ENCODE results near the gene VPS37B.
A peak's percentile ranks its signal among the peaks of the same experiment; 100 is the strongest.
"Not testable (repeated sequence)": the region's sequence is repeated elsewhere in the genome, so short reads cannot be mapped to it uniquely, and the experiment has no call there.

Gene VPS37B

DNA sequence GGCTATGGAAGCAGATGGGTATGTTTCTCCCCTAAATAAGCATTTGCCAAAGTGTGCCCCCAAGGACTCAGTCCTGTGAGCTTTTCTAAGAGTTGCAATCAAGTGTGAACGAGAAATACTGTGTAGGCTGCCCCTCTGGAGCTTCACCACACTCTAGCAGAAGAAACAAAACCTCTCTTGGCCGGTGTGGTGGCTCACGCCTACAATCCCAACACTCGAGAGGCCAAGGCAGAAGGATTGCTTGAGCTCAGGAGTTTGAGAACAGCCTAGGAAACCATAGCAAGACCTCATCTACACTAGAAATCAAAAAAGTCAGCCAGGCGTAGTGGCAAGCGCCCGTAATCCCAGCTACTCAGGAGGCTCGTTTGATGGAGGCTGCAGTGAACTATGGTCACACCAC lies 9.8 kb downstream of the VPS37B start:
- peak; percentile 55 for FAIRE-seq
- DNase-seq (ENCODE audit: insufficient read length, low spot score) = no peak

DNA sequence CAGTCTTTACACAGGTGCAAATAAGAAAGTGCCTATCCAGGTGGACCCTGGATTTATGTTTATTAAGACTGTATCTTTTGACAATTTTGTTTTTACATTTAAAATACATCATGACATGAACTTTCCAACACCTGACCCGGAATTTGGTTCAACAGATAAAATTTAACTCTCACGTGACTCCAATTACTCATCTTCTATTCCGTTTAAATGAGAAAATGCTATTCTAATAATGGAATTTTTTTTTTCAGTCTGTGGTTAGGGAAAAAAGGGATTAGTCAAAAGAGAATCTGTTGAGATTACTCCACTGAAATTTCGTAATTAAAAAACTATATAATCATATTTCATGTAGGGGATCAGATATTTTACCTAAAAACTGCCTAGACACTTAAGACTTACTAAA lies 11.1 kb downstream of the VPS37B start:
- DNase-seq (ENCODE audit: insufficient read length, low spot score) = no peak
- FAIRE-seq = no peak

DNA sequence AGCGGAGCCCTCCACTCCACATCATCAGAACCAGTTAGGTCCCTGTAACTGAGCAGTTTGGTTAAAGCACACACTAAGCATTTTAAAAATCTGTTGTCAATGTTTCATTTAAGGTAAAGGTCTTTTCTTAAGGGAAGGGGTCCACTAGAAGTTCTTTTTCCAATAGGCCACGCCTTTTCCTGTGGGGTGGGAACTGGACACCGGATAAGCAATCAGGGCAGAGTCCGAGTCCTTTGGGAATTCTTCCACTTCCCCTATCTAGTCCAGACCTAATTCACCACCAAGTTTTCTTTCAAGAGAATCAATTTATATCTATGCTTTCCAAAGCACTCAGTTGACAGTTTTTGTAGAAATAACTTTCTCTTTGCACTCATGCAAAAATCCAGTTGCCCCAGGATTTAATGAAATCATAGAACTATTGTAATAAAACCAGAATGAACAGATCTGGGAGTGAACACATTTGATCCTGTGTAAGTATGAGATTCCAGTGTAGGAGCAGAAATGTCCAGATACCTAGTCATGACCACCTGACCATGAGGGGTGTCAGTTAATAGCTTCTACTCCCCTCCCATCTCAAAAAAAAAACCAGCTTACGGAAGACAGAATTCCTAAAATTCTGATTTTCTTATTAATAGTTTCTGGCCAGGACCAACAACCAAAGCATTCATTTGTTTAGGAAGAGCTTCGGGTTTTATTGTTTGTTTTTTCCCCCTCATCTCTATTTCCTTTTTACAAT lies 11.7 kb downstream of the VPS37B start:
- DNase-seq (ENCODE audit: insufficient read length, low spot score) (no peak), FAIRE-seq (no peak)

DNA sequence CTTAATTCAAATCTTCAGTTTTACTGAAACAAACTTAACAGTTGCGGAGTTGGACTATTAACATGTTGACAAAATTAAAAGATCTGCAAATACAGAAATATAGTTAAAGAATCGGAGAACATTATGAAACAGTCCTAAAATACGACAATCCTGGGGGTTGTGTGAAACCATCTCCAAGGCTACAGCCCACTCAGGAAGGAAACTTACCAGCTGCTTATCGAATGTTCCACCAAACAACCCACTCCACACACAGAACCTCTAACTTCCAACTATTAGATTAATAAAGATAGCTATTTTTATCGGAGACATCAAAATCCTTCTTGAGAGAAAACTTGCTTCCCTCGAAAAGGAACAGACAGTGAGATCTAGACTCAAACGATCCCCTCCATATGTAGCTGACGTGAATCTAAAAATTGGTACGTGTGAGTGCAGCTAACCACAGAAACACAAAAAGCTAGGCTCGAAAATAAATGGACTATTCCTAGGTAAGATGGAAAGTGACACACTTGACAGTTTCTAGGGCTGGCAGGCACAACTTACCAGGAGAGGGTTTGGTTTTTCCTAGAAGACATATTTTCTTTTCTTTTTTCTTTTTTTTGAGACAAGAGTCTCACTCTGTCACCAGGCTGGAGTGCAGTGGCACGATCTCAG lies 12.9 kb downstream of the VPS37B start:
- FAIRE-seq (peak; percentile 33), DNase-seq (ENCODE audit: insufficient read length, low spot score) (no peak)

DNA sequence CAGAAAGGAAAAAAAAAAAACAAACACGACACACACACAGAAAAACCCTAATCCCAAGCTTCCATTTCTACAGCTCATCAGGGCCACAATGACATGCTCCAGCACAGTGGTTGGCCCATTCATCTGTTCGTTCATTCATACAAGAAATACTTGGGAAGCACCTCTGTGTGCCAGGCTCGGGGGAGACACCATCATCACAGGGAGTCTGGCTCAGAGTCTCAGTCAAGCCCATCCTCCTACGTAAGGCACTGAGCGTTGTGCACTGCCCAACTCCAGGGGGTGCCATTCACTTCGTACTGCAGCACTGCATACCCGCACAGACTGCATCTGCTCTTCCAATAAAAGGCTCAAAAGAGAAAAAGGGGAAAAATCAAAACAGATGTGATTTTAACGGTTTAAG lies 15.3 kb downstream of the VPS37B start:
- FAIRE-seq = no peak

DNA sequence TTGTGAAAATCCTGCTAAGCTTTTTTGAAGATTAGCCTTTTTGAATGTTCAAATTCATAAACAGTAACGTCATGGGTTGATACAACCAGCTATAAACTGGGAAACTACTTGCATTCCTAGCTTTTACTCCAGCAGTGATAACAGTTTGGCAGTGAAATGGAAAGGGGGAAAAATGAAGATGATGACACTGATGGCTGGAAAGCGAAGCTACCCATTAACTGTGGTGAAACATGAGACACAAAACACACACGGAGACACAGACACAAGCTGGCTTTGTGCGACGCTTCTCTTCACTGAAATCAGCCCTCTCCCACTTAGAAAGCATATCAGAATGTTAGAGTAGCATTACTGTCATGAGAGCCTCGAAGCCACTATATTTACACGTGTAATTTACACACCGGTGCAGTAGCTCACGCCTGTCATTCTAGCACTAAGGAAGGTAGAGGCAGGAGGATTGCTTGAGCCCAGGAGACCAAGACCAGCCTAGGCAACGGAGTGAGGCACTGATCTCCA lies 15.7 kb downstream of the VPS37B start:
- no peak for FAIRE-seq

More for the DNA sequence above, 15.3 kb downstream of the VPS37B start:
- no peak for DNase-seq (ENCODE audit: insufficient read length, low spot score)

DNA sequence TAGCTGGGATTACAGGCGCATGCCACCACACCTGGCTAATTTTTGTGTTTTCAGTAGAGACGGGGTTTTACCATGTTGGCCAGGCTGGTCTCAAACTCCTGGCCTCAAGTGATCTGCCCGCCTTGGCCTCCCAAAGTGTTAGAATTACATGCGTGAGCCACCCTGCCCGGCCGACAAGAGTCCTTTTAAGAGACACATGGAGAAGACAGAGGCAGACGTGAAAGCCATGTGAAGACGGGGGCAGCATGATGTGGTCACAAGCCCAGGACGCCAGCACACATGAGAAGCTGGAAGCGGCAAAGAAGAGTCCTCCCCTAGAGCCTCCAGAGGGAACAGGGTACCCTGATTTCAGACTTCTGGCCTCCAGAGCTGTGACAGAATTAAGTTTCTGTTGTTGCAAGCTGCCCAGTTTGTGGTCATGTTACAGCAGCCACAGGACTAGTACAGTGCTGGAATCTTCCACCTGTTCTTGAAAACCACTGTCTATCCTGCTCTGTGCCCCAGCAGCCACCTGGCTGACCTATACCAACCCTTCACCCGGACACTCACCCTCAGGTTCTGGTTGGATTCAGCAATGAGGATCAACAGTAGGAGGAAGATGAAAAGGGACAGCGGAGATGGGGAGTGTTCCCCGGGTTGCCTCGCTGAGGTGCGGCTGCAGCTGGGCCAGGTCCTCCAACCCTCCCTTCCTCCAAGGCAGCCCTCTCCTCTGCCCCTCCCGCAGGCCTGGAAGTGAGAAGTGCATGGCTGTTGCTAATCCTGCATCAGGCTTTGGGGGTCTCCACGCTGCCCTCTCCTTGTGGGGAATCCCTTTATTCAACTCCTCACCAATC lies 16.9 kb downstream of the VPS37B start:
- DNase-seq (ENCODE audit: insufficient read length, low spot score) = no peak
- no peak for FAIRE-seq

More for the DNA sequence above, 15.7 kb downstream of the VPS37B start:
- DNase-seq (ENCODE audit: insufficient read length, low spot score) = no peak

DNA sequence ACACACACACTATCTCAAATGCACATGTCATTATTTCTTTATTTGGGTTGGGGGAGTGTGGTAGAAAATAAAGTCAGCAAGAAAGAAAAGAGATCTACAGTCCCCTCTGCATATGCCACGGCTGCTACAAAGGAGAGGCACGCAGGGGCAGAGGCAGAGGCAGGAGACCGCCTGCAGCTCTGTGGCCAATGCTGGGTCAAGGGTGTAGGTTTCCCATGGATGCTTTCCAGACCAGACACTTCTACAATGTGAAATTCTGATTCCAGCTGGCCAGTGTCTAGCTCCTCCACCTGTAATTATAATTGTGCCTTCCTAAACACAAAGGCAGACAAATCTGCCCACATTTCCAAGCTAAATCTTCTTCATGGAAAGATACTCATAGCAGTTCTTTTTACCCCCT lies 19.2 kb downstream of the VPS37B start:
- DNase-seq (ENCODE audit: insufficient read length, low spot score) (no peak), FAIRE-seq (no peak)

DNA sequence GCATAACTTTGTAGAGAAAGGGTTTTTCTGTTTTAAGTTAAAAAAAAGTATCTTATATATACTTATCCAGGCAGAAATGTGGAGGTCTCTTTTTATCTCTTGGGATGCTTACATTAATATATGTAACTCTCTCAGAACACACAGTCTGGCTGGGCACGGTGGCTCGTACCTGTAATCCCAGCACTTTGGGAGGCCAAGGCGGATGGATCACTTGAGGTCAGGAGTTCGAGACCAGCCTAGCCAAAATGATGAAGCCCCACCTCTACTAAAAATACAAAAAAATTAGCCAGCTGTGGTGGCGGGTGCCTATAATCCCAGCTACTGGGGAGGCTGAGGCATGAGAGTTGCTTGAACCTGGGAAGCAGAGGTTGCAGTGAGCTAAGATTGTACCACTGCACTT lies 19.6 kb downstream of the VPS37B start:
- FAIRE-seq; DNase-seq (ENCODE audit: insufficient read length, low spot score): not testable (repeated sequence)

DNA sequence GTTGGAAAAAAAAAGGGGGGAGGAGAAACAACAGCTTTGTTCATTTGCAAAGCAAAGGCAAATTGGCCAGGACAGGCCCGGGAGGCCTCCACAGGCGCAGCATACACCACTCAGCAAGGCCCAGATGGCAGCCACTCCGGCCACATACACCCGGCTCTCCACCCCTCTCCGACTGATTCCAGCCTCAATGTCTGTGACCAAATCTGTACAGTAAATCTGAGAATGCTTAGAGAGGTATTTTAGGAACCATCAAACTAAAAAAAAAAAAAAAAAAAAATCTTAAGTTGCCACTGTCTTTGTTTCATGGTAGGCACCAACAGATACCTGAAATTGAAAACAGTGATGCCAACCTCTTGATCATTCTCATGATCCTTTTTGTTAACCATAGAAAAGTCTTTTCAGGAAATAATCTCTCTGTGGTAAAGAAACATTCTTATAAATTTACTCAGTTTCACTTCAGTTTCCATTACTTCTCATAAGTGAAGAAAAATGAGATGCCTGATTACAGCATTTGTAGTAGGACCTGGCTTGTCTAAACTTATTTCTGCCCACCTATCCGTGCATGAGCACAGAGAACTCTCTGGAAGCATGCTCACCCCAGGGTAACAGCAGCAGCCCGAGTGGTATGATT lies 20.2 kb downstream of the VPS37B start:
- no peak for DNase-seq (ENCODE audit: insufficient read length, low spot score)
- peak; percentile 86 for FAIRE-seq

DNA sequence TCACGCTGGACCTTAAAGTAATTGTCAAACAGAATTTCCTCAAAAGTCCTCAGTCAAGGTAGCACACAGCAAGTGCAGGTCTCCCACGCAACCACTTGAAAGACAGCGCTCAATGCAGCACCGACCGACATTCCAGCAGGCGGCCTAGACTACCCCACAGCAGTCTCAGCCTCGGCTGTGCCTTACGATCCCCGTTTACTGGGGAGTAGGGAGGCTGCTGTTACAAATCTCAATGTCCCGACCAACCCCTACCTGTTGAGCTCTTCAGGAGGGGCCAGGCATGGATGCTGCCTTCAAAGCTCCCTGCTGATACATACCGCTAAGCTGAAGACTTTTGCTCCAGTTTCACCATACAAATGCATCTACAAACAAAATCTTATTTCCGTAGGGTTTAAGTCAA lies 21.8 kb downstream of the VPS37B start:
- FAIRE-seq (no peak), DNase-seq (ENCODE audit: insufficient read length, low spot score) (no peak)

DNA sequence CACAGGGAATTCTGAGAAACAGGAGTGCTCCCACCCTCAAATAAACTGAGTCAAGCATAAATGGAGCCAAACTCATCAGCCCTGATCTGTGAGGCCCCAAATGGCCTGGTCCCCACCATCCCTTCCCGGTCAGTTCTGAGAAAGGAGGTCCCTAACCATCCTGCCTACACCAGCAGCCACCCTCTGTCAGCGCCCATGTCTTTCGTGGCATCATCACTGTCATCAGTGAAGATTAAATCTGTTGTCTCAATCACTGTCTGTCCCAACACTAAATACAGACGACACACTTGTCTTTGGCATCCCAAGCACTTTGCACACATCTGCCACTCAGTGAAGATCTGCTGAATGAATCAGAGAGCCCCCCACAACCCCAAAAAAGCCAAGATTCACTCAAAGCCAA lies 22.4 kb downstream of the VPS37B start:
- no peak for FAIRE-seq

DNA sequence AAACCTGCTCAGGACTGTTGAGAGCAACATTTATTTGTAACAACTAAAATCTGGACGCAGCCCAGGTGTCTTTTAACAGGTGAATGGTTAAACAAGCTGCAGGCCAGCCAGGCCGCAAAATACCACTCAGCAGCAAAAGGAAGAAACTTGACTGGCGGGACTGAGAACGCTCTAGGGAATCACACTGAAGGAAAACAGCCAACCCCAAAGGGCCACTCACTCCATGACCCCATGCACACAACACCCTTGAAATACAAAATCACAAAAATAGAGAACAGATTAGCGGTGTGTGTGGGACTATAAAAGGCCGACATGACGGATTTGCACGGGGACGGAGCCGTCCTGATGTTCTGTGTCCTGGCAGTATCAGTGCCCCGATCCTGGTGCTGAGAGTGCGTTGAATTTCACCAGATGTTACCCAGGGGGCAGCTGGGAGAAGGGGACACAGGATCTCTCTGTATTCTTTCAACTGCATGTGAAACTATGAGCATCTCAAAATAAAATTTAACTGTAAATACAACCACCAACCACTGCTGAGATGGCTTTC lies 23.0 kb downstream of the VPS37B start:
- DNase-seq (ENCODE audit: insufficient read length, low spot score) (no peak), FAIRE-seq (no peak)

More for the DNA sequence above, 22.4 kb downstream of the VPS37B start:
- no peak for DNase-seq (ENCODE audit: insufficient read length, low spot score)

DNA sequence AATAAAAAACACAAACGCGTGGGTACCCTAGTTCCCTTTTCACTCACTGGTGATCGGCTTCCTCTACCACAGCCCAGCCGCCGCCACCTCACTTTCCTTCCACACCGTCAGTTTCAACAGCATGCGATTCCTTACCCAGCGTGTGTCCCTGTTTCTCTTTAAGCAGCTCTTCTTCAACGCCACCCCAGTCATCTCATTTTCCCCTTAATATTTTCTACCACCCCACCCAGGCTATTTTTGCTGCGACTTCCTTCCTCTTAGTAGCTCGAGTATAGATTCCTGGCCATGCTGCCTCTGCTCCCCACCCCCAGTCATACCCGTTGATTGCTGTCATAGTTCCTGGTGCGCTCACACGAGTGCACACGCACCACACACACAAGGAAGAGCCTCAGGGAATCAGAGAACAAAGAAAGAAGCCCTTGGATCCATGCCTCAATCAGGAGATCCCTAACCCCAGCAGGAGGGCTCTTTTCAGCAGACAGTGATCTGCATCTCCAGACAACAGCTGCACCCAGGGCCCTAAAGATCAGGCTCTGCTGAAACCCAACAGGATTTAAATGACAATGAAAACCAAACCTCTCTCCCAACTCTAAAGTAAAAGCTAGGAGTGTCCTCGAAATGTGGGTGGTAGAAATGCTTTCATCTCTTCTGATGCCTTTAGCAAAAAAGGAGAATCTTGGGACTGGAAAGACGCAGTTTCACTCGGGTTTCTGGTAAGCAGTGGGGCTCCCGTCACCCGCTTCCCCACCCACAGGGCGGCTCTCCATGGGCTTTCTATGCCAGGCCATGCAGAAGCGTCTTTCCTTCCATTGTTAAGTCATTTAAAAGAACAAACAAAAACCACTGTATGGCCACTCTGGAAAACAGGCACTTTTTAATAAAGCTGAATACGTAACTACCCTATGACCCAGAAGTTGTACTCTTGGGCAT lies 23.8 kb downstream of the VPS37B start:
- DNase-seq (ENCODE audit: insufficient read length, low spot score) (no peak), FAIRE-seq (peak; percentile 90)

DNA sequence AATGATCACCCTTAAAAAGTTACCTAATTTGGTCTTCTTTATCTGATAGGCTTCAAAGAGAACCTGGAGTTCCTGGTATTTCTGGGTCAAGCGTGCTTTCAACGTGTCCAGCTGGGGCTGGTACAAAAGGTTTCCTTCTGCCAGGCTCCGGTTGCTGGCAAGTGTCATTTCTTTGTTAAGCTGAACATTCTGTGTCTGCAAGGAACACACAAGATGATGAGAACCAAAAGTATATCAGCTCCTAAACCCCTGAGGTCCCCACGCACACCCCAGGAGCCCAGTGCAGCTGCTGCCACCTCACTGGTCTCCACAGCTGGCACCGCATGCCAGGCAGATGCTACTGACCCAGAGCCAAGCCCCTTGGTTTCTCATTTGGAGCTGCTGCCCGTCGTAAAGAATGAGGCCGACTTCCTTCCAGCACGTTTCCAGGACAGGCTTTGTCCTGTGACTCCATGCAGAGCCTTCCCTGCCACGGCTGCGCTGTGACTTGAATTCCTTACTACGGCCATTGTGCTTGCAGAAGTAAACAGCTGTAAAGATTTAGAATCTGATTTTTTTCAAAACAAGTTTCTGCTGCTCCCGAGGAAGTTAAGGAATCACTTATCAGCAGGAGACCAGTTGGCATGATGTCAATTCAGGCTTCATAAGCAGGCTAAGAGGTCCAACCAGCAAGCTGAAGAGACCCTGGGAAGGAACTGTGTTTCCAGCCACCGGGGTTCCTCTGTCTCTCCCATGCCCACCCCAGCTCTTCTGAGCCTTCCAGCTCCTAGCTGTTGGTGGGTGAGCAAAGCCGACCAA lies 24.9 kb downstream of the VPS37B start:
- no peak for DNase-seq (ENCODE audit: insufficient read length, low spot score)
- FAIRE-seq = peak; percentile 37

DNA sequence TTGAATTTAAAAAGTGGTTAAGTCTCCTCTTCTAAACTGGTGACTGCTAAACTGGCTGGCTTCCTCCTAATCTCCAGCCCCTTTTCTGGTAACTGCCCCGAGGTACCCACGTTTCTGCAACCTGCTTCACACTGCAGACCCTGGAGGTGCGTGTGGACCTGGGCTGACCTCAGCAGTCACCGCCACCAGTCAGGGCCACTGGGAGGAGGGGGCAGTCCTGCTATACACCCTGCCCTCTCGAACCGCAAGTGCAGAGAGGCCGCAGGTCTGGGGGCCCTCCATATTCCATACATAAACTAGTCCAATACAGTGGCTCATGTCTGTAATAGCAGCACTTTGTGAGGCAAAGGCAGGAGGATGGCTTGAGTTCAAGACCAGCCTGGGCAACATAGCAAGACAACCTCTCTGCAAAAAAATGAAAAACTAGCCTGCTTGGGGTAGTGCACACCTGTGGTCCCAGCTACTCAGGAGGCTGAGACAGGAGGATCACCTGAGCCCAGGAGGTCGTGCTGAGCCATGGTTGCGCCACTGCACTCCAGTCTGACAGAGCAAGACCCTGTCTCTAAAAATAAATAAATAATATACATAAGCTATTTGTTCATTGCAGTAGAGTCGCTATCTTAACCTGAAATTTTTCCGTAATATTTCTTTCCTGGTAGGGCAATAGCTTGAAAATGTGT lies 25.6 kb downstream of the VPS37B start:
- DNase-seq (ENCODE audit: insufficient read length, low spot score) (no peak), FAIRE-seq (no peak)

DNA sequence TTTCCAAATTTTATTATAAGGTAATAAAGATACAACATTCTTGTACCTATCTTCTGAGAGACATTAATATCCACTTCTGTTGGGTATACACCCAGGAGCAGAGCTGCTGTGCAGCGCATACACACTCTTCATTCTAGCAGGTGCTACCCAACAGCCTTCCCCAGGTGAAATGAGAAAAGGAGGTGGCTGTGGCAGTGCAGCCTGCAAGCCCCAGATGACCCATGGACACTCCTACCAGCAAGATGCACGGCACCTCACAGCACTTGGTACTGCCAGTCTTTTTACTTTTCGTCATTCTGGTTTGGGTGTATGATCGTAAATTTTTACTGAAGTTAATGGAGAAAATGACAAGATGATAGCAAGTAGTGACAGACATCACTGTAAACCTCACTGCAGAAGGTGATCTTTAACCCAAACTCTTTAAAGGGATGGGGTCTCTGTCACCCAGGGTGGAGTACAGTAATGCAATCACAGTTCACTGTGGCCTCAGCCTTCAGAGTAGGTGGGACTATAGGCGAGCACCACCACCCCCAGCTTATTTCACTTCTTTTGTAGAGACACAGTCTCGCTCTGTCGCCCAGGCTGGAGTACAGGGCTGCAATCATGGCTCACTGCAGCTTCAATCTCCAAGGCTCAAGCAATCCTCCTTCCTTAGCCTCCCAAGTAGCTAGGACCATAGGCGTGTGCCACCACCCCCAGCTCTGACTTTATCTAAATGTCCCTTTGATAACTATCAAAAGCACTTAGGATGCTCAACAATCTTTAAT lies 26.5 kb downstream of the VPS37B start:
- DNase-seq (ENCODE audit: insufficient read length, low spot score) (no peak), FAIRE-seq (no peak)
